HEK293T (cell line): ENCODE measurements around the gene TPO.

Source experiments
- ARNT ChIP-seq: fragments of 450-650 bp; IDR thresholded peaks from 2 replicates; pipeline ENCODE4 v1.6.1; 2017; ENCODE audit warnings: mild to moderate bottlenecking
- BHLHE40 ChIP-seq: fragments of 450-650 bp; IDR thresholded peaks from 2 replicates; pipeline ENCODE4 v1.6.1; 2016; ENCODE audit warnings: mild to moderate bottlenecking, moderate library complexity, borderline replicate concordance
- CTBP1 ChIP-seq: fragments of 450-650 bp; IDR thresholded peaks from 2 replicates; pipeline ENCODE4 v1.6.1; 2016; ENCODE audit warnings: borderline replicate concordance
- FOXK2 ChIP-seq: fragments of 450-650 bp; IDR thresholded peaks from 2 replicates; pipeline ENCODE4 v1.6.1; 2016; ENCODE audit warnings: mild to moderate bottlenecking
- FOXM1 ChIP-seq: fragments of 450-650 bp; IDR thresholded peaks from 2 replicates; pipeline ENCODE4 v1.6.1; 2017; ENCODE audit warnings: mild to moderate bottlenecking, borderline replicate concordance
- HDGF ChIP-seq: fragments of 450-650 bp; IDR thresholded peaks from 2 replicates; pipeline ENCODE4 v1.6.1; 2017; ENCODE audit warnings: antibody characterized with exemption, borderline replicate concordance
- LEF1 ChIP-seq: fragments of 450-650 bp; IDR thresholded peaks from 2 replicates; pipeline ENCODE4 v1.6.1; 2017; ENCODE audit warnings: mild to moderate bottlenecking, borderline replicate concordance
- NFRKB ChIP-seq: fragments of 450-650 bp; IDR thresholded peaks from 2 replicates; pipeline ENCODE4 v1.6.1; 2016; ENCODE audit warnings: mild to moderate bottlenecking, moderate library complexity
- SP1 ChIP-seq: fragments of 450-650 bp; IDR thresholded peaks from 2 replicates; pipeline ENCODE4 v1.6.1; 2017
- SUZ12 ChIP-seq: fragments of 450-650 bp; IDR thresholded peaks from 2 replicates; pipeline ENCODE4 v1.6.1; 2016; ENCODE audit warnings: mild to moderate bottlenecking
- TARDBP ChIP-seq: fragments of 450-650 bp; IDR thresholded peaks from 2 replicates; pipeline ENCODE4 v1.6.1; 2016

DNA sequence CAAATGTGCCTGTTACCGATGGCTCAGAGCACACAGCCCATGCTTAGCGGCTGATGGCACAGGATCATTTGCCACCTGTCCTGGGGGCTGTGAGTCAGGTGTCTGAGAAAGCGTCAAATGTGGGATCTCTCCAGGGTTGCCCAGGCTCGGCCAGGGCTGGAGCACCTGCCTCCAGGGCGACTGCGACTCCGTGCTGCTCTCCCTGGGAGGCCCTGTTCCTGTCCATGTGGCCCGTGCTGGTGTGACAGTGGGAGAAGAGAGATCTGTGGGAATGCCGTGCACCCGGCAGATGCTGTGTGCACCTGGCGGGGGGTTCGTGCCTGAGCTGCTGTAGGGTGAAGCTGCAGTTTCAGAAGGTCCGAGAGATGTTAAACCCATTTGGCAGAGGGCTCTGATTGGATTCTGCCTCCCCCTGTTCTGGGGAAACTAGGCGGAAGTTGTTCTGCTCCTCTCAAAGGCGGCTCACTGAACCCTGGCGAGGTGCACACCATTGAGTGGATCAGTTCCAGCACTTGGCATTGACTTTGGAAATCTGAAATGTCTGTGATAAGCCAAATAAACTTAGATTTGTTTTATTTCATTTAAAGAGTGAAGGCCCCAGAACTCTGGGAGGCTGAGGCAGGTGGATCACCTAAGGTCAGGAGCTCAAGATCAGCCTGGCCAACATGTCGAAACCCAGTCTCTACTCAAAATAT is 34.7 kb upstream of the TPO start:
- no peak for TF ChIP-seq FOXK2
- TF ChIP-seq SUZ12 = no peak
- TF ChIP-seq FOXM1 = no peak
- TF ChIP-seq HDGF = no peak
- no peak for TF ChIP-seq ARNT
- no peak for TF ChIP-seq SP1
- TF ChIP-seq NFRKB = no peak
- no peak for TF ChIP-seq LEF1
- no peak for TF ChIP-seq BHLHE40
- no peak for TF ChIP-seq CTBP1
- no peak for TF ChIP-seq TARDBP
